HG03575 (cell line): ENCODE data around the gene ASB1.
"Not testable (repeated sequence)": the region's sequence is repeated elsewhere in the genome, so short reads cannot be mapped to it uniquely, and the experiment has no call there.

ENCODE experiments used
- ATAC-seq: cut with Tn5 transposase; IDR thresholded peaks from one replicate; pipeline ENCODE4 v1.9.1; 2021; ENCODE audit not compliant: unreplicated experiment, insufficient number of reproducible peaks, low FRiP score; ENCODE audit errors: extremely low read depth

The ASB1 gene

GRCh38 chr2:238438856-238439849 lies 12.4 kb downstream of the ASB1 start:
- no peak for ATAC-seq

GRCh38 chr2:238439917-238440316 lies 13.2 kb downstream of the ASB1 start:
- no peak for ATAC-seq

GRCh38 chr2:238440331-238440730 lies 13.6 kb downstream of the ASB1 start:
- ATAC-seq: no peak

- ATAC-seq: no peak
Observed at GRCh38 chr2:238440767-238441166, 14.0 kb downstream of the ASB1 start.

- no peak for ATAC-seq
Observed at GRCh38 chr2:238441262-238442114, 14.8 kb downstream of the ASB1 start.

- ATAC-seq: not testable (repeated sequence)
Observed at GRCh38 chr2:238442257-238442656, 15.5 kb downstream of the ASB1 start.

GRCh38 chr2:238444242-238444641 lies 17.5 kb downstream of the ASB1 start:
- ATAC-seq: no peak

GRCh38 chr2:238445409-238446190 lies 18.9 kb downstream of the ASB1 start:
- no peak for ATAC-seq

- ATAC-seq: no peak
Observed at GRCh38 chr2:238446371-238446770, 19.6 kb downstream of the ASB1 start.

- ATAC-seq: no peak
Observed at GRCh38 chr2:238448031-238448955, 21.6 kb downstream of the ASB1 start.

GRCh38 chr2:238449241-238449640 lies 22.5 kb downstream of the ASB1 start:
- no peak for ATAC-seq

- no peak for ATAC-seq
Observed at GRCh38 chr2:238449909-238450417, 23.2 kb downstream of the ASB1 start.

GRCh38 chr2:238450440-238450861 lies 23.7 kb downstream of the ASB1 start:
- ATAC-seq: no peak

GRCh38 chr2:238453842-238454241 lies 27.1 kb downstream of the ASB1 start:
- ATAC-seq: no peak

- ATAC-seq: no peak
Observed at GRCh38 chr2:238456449-238456848, 29.7 kb downstream of the ASB1 start.

GRCh38 chr2:238456970-238457926 lies 30.5 kb downstream of the ASB1 start:
- ATAC-seq: no peak

- ATAC-seq: no peak
Observed at GRCh38 chr2:238457927-238458324, 31.2 kb downstream of the ASB1 start.
